Esophagus (tissue), 2 donors: ENCODE measurements around the gene MMAA. TPM values are rescaled to one million over a fixed set of nuclear protein-coding genes. Genes with fewer than 3 reads are reported as not detected.
"Not testable (repeated sequence)": the region's sequence is repeated elsewhere in the genome, so short reads cannot be mapped to it uniquely, and the experiment has no call there.

Source experiments
- H3K27ac ChIP-seq, 2 donors: one replicate each; pipeline ENCODE4 v1.5.1; 2013; ENCODE audit warnings: low read depth in 2 of 2, mild to moderate bottlenecking in 2 of 2, inconsistent platforms in 1 of 2, low read length in 1 of 2, moderate library complexity in 1 of 2
- H3K27me3 ChIP-seq, 2 donors: one replicate each; pipeline ENCODE4 v1.6.1; 2013; ENCODE audit warnings: low read length in 2 of 2, control low read depth in 1 of 2, mild to moderate bottlenecking in 1 of 2; ENCODE audit not compliant: insufficient read depth in 2 of 2, control insufficient read depth in 1 of 2
- H3K36me3 ChIP-seq, 2 donors: one replicate each; pipeline ENCODE4 v1.6.1; 2013; ENCODE audit warnings: low read length in 1 of 2; ENCODE audit not compliant: control insufficient read depth in 2 of 2, insufficient read depth in 2 of 2
- H3K4me1 ChIP-seq, 2 donors: one replicate each; pipeline ENCODE4 v1.6.1; 2013; ENCODE audit warnings: low read length in 1 of 2; ENCODE audit not compliant: control insufficient read depth in 2 of 2, insufficient read depth in 2 of 2
- H3K4me3 ChIP-seq, 2 donors: one replicate each; pipeline ENCODE4 v1.5.1; 2013; ENCODE audit warnings: low read length in 2 of 2, mild to moderate bottlenecking in 2 of 2, low read depth in 1 of 2, moderate library complexity in 1 of 2
- H3K9me3 ChIP-seq, 2 donors: one replicate each; pipeline ENCODE4 v1.6.1; 2013; ENCODE audit warnings: mild to moderate bottlenecking in 2 of 2, low read depth in 1 of 2, low read length in 1 of 2, moderate library complexity in 1 of 2; ENCODE audit not compliant: control insufficient read depth in 2 of 2, insufficient read depth in 1 of 2
- WGBS, 2 donors: extraction: QIAGEN DNeasy Blood & Tissue Kit; methylation state at CpG; one replicate each; pipeline ENCODE4 v1.1.7; 2013; 5-methylcytosine and 5-hydroxymethylcytosine counted together
- polyA plus RNA-seq, 2 donors: library from polyadenylated mRNA; stranded (reverse); fragments of 200-250 nt; gene quantifications; one replicate each; pipeline ENCODE4 v1.2.3, GENCODE V29; 2013
- donor health status: healthy with polysubstance abuse.
- donor health status: Bipolar disorder and iron deficiency.

MMAA gene
- polyA plus RNA-seq, 2 donors: 4.5 to 8.3 TPM

DNA sequence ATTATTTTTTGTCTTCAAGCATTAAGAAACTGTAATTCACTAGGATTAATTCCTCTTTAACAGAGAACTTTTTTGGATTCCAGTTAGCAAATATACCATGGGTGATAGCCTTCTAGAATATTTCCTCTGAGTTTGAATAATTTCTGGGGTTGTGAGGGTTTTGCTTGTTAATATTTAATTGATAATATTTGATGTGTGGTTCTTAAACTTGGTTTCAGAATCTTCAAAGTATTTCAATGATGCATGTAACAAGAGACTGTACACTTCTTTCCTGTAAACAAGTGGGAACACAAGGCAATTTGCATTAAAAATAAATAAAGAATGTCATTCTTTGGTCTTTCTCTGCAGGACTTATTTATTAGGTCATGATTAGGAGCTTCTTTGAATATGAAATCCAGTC is 51.2 kb downstream of the MMAA start:
- no peaks in the 10 kb centered on the region for H3K27me3 ChIP-seq
- no peaks in the 10 kb centered on the region for H3K9me3 ChIP-seq
- H3K36me3 ChIP-seq: no peaks in the 10 kb centered on the region
- H3K27ac ChIP-seq: no peak overlapping the region
- no peaks in the 10 kb centered on the region for H3K4me1 ChIP-seq
- H3K4me3 ChIP-seq: no peak overlapping the region

GRCh38 chr4:145679520-145679919 is 60.3 kb downstream of the MMAA start:
- Histone ChIP-seq H3K4me3 (no peak overlapping the region), H3K9me3 (no peaks in the 10 kb centered on the region), H3K27me3 (no peaks in the 10 kb centered on the region), H3K36me3 (no peaks in the 10 kb centered on the region), H3K27ac (no peak overlapping the region), H3K4me1 (no peaks in the 10 kb centered on the region)
- WGBS, 2 donors: 21 to 23% methylated on average over 1 of the region's 1 CpG

- H3K27ac ChIP-seq: peak within 1 kb of the TSS; percentile 20 to 50
- WGBS, 2 donors: 31 to 35% methylated on average over 6 of the region's 6 CpGs
- no peaks in the 10 kb centered on the region for H3K9me3 ChIP-seq
- H3K36me3 ChIP-seq: no peaks in the 10 kb centered on the region
- H3K27me3 ChIP-seq: no peaks in the 10 kb centered on the region
- no peak within 1 kb of the TSS for H3K4me3 ChIP-seq
- H3K4me1 ChIP-seq: no peaks in the 10 kb centered on the region
Observed at GRCh38 chr4:145679991-145680455, 60.8 kb downstream of the MMAA start, which contains the start of gene C4orf51. C4orf51 (plus strand) TSS chr4:145680146; CDS start chr4:145680204, 58 bp downstream.

GRCh38 chr4:145680902-145681301 is 61.7 kb downstream of the MMAA start:
- no peak overlapping the region for H3K27ac ChIP-seq
- H3K27me3 ChIP-seq: no peaks in the 10 kb centered on the region
- 50 to 86% methylated on average over 1 of the region's 1 CpG for WGBS, 2 donors
- H3K9me3 ChIP-seq: no peaks in the 10 kb centered on the region
- H3K4me3 ChIP-seq: no peak overlapping the region
- no peaks in the 10 kb centered on the region for H3K4me1 ChIP-seq
- H3K36me3 ChIP-seq: no peaks in the 10 kb centered on the region

DNA sequence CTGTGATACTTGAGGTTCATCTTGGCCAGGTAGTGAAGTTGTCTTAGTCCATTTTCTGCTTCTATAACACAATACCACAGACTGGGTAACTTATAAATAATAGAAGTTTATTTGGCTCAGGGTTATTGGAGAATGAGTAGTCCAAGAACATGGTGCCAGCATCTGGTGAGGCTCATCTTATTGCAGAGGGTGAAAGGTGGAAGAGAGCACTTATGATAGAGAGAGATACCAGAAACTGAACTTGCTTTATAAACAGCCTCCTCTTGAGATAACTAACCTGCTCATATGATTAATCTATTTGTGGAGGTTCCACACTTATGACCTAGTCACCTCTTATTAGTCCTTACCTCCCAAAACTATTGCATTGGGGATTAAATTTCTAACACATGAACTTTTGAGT is 62.3 kb downstream of the MMAA start:
- H3K27ac ChIP-seq: no peak overlapping the region
- H3K4me3 ChIP-seq: no peak overlapping the region
- H3K9me3 ChIP-seq: no peaks in the 10 kb centered on the region
- no peaks in the 10 kb centered on the region for H3K4me1 ChIP-seq
- no peaks in the 10 kb centered on the region for H3K27me3 ChIP-seq
- H3K36me3 ChIP-seq: no peaks in the 10 kb centered on the region

GRCh38 chr4:145681956-145682355 is 62.8 kb downstream of the MMAA start:
- no peak overlapping the region for H3K4me3 ChIP-seq
- H3K4me1 ChIP-seq: no peaks in the 10 kb centered on the region
- no peaks in the 10 kb centered on the region for H3K9me3 ChIP-seq
- WGBS, 2 donors: 76 to 89% methylated on average over 1 of the region's 1 CpG
- H3K27me3 ChIP-seq: no peaks in the 10 kb centered on the region
- H3K27ac ChIP-seq: no peak overlapping the region
- H3K36me3 ChIP-seq: no peaks in the 10 kb centered on the region

DNA sequence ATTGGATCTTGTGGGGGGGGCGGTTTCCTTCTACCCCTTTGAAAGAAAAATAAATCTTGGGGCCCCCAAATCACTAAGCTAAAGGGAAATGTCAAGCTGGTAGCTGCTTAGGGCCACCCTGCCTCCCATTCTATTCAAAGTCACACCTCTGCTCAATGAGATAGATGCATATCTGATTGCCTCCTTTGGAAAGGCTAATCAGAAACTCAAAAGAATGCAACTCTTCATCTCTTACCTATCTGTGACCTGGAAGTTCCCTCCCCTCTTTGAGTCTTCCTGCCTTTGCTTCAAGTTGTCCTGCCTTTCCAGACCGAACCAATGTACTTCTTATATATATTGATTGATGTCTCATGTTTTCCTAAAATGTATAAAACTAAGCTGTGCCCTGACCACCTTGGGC is 67.8 kb downstream of the MMAA start:
- WGBS, 2 donors: 49 to 63% methylated on average over 2 of the region's 2 CpGs
- Histone ChIP-seq H3K27me3 (no peaks in the 10 kb centered on the region), H3K36me3 (no peaks in the 10 kb centered on the region), H3K27ac (no peak overlapping the region), H3K4me1 (no peaks in the 10 kb centered on the region), H3K9me3 (no peaks in the 10 kb centered on the region), H3K4me3 (no peak overlapping the region)

- WGBS, 2 donors: 85 to 90% methylated on average over 3 of the region's 3 CpGs
- Histone ChIP-seq H3K4me3 (no peak overlapping the region), H3K9me3 (no peaks in the 10 kb centered on the region), H3K36me3 (no peaks in the 10 kb centered on the region), H3K27ac (no peak overlapping the region), H3K27me3 (no peaks in the 10 kb centered on the region), H3K4me1 (no peaks in the 10 kb centered on the region)
Observed at GRCh38 chr4:145690610-145691009, 71.4 kb downstream of the MMAA start.

DNA sequence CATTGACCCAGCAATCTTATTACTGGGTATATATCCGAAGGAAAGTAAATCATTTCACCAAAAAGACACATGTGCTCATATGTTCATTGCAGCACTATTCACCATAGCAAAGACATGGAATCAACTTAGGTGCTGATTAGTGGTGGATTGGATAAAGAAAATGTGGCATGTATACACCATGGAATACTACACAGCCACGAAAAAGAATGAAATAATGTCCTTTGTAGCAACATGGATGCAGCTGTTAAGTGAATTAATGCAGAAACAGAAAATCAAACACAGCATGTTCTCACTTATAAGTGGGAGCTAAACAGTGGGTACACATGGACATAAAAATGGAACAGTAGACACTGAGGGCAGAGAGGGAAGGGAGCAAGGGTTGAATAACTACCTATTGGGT is 72.2 kb downstream of the MMAA start:
- H3K4me1 ChIP-seq, H3K36me3 ChIP-seq, H3K27ac ChIP-seq, H3K4me3 ChIP-seq, H3K9me3 ChIP-seq, H3K27me3 ChIP-seq: not testable (repeated sequence)
- 93 to 94% methylated on average over 2 of the region's 2 CpGs for WGBS, 2 donors

DNA sequence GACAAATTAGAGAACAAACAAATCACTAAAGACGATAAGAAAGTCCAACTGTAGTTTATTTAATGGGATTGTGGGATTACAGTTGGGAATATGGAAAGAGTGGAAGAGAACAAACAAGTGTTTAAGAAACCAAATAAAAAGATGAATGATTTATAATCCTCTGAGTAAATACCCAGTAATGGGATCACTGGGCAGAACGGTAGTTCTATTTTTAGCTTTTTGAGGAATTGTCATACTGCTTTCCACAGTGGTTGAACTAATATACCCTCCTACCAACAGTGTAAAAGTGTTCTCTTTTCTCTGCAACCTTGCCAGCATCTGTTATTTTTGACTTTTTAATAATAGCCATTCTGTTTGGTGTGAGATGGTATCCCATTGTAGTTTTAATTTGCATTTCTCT is 75.7 kb downstream of the MMAA start:
- H3K9me3 ChIP-seq: no peaks in the 10 kb centered on the region
- H3K27me3 ChIP-seq: no peaks in the 10 kb centered on the region
- H3K36me3 ChIP-seq: no peaks in the 10 kb centered on the region
- no peak overlapping the region for H3K4me3 ChIP-seq
- no peak overlapping the region for H3K27ac ChIP-seq
- WGBS, 2 donors: 25 to 42% methylated on average over 2 of the region's 2 CpGs
- no peaks in the 10 kb centered on the region for H3K4me1 ChIP-seq
